Measurements from ENCODE around the gene POU3F3. TPM values are rescaled to one million over a fixed set of nuclear protein-coding genes. Genes with fewer than 3 reads are reported as not detected.
A peak's percentile ranks its signal among the peaks of the same experiment; 100 is the strongest.

Gene POU3F3
- total RNA-seq, 2 donors from 2014 or later = not detected

- no peak overlapping the region for H3K4me3 ChIP-seq (ENCODE audit: low read length)
- DNase-seq = no peak
- H3K9me3 ChIP-seq (ENCODE audit: control insufficient read depth, low read length) = no peaks in the 10 kb centered on the region
- Mint-ChIP-seq H3K9me3 (no peaks in the 10 kb centered on the region), H3K4me3 (no peak overlapping the region), H3K4me1 (peaks cover 9% of the 10 kb centered on the region), H3K36me3 (ENCODE audit: low read depth) (no peaks in the 10 kb centered on the region), H3K27me3 (ENCODE audit: insufficient read depth) (peaks cover 98% of the 10 kb centered on the region), H3K27ac (no peak overlapping the region)
- peaks cover 98% of the 10 kb centered on the region for H3K27me3 ChIP-seq (ENCODE audit: control insufficient read depth, insufficient read depth, low read length, poor library complexity, severe bottlenecking)
- H3K9ac ChIP-seq (ENCODE audit: extremely low read depth, low read length, poor library complexity, severe bottlenecking) = no peak overlapping the region
- H3K36me3 ChIP-seq (ENCODE audit: control insufficient read depth, insufficient read depth, low read length) = no peaks in the 10 kb centered on the region
- 13% methylated on average over 1 of the region's 1 CpG; no CpG with 5 or more reads in 1 of the 2 experiments for WGBS, 2 experiments (ENCODE audit: insufficient coverage in 1 of 2, insufficient read length in 1 of 2)
- H3K27ac ChIP-seq (ENCODE audit: low read depth, low read length) = peak overlapping the region; percentile 90
- no peak for TF ChIP-seq CTCF (conservative IDR thresholded peaks at IDR 0.05)
- H3K4me1 ChIP-seq (ENCODE audit: control insufficient read depth, insufficient read depth, low read length) = peaks cover 4% of the 10 kb centered on the region
Measured at GRCh38 chr2:104849101-104849500, 4.8 kb upstream of the POU3F3 start.

GRCh38 chr2:104849618-104850141, 4.2 kb upstream of the POU3F3 start:
- Mint-ChIP-seq H3K27ac (no peak overlapping the region), H3K4me1 (peaks cover 10% of the 10 kb centered on the region), H3K36me3 (ENCODE audit: low read depth) (no peaks in the 10 kb centered on the region), H3K4me3 (no peak overlapping the region), H3K9me3 (no peaks in the 10 kb centered on the region), H3K27me3 (ENCODE audit: insufficient read depth) (peaks cover 99% of the 10 kb centered on the region)
- peak; percentile 90 for TF ChIP-seq CTCF (conservative IDR thresholded peaks at IDR 0.05)
- Histone ChIP-seq H3K36me3 (ENCODE audit: control insufficient read depth, insufficient read depth, low read length) (no peaks in the 10 kb centered on the region), H3K9me3 (ENCODE audit: control insufficient read depth, low read length) (no peaks in the 10 kb centered on the region), H3K4me1 (ENCODE audit: control insufficient read depth, insufficient read depth, low read length) (no peaks in the 10 kb centered on the region), H3K27ac (ENCODE audit: low read depth, low read length) (peak overlapping the region; percentile 90), H3K27me3 (ENCODE audit: control insufficient read depth, insufficient read depth, low read length, poor library complexity, severe bottlenecking) (peaks cover 98% of the 10 kb centered on the region), H3K4me3 (ENCODE audit: low read length) (no peak overlapping the region), H3K9ac (ENCODE audit: extremely low read depth, low read length, poor library complexity, severe bottlenecking) (no peak overlapping the region)
- DNase-seq = peak; percentile 85
- 3 to 13% methylated on average over 6 to 7 of the region's 7 CpGs for WGBS, 2 experiments (ENCODE audit: insufficient coverage in 1 of 2, insufficient read length in 1 of 2)

- peaks cover 91% of the 10 kb centered on the region for H3K27me3 Mint-ChIP-seq (ENCODE audit: insufficient read depth)
- Histone ChIP-seq H3K4me3 (ENCODE audit: low read length) (no peak overlapping the region), H3K4me1 (ENCODE audit: control insufficient read depth, insufficient read depth, low read length) (no peaks in the 10 kb centered on the region), H3K27ac (ENCODE audit: low read depth, low read length) (peak overlapping the region; percentile 90), H3K9me3 (ENCODE audit: control insufficient read depth, low read length) (no peaks in the 10 kb centered on the region), H3K9ac (ENCODE audit: extremely low read depth, low read length, poor library complexity, severe bottlenecking) (no peak overlapping the region), H3K27me3 (ENCODE audit: control insufficient read depth, insufficient read depth, low read length, poor library complexity, severe bottlenecking) (peaks cover 92% of the 10 kb centered on the region), H3K36me3 (ENCODE audit: control insufficient read depth, insufficient read depth, low read length) (no peaks in the 10 kb centered on the region)
- 3 to 9% methylated on average over 4 to 9 of the region's 9 CpGs for WGBS, 2 experiments (ENCODE audit: insufficient coverage in 1 of 2, insufficient read length in 1 of 2)
- DNase-seq = peak; percentile 69
- H3K9me3 Mint-ChIP-seq = no peaks in the 10 kb centered on the region
- no peak overlapping the region for H3K27ac Mint-ChIP-seq
- H3K4me1 Mint-ChIP-seq = peaks cover 11% of the 10 kb centered on the region
- H3K4me3 Mint-ChIP-seq = no peak overlapping the region
- no peaks in the 10 kb centered on the region for H3K36me3 Mint-ChIP-seq (ENCODE audit: low read depth)
- TF ChIP-seq CTCF (conservative IDR thresholded peaks at IDR 0.05) = no peak
Measured at GRCh38 chr2:104850361-104851290, 3.3 kb upstream of the POU3F3 start.
